ENCODE data around the gene VMO1. TPM values are rescaled to one million over a fixed set of nuclear protein-coding genes. Genes with fewer than 3 reads are reported as not detected.

Gene VMO1
- polyA plus RNA-seq, 1 donor = 0.33 TPM

DNA sequence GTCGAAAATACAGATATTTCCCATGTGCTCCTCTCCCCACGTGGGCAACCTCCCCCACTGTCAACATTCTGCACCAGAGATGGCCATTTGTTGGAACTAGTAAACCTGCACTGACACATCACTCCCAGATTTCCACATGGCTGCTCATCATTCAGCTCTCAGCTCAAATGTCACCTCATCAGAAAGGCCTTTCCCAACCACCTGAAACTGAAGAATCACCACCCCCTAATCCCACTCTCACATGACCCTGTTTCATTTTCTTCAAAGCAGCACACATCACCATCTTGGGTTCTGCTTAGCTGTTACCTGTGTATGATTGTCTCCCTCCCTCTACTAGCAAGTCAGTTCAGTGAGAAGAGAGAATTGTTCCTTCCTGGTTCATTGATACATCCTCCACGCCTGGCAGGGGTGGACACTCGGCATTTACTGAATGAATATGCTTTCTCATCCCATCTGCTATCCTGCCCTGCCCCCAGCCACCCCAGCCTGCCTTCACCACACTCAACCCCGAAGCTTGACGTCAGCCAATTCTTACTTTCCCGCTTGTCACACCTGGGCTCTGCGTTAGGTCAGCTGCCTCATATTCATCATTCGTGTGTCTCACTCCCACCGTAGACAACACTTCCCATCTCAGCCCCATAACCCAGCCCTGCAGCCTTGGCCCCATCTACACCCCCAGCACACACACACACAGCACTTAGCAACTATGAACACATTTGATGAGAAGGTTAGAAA is 14.5 kb upstream of the VMO1 start:
- DNase-seq = no peak

GRCh38 chr17:4796552-4796920 is 10.4 kb upstream of the VMO1 start:
- no peak for DNase-seq

- no peak for DNase-seq
These were observed 9.0 kb upstream of the VMO1 start for GRCh38 chr17:4795168-4795567.

GRCh38 chr17:4790705-4791088 is 4.5 kb upstream of the VMO1 start:
- no peak for DNase-seq

GRCh38 chr17:4789951-4790704 is 4.0 kb upstream of the VMO1 start:
- DNase-seq = peak; percentile 78

- no peak for DNase-seq
These were observed 3.5 kb upstream of the VMO1 start for GRCh38 chr17:4789701-4789950.

- no peak for DNase-seq
These were observed 2.9 kb upstream of the VMO1 start, which contains the start of gene GLTPD2 for GRCh38 chr17:4788807-4789700. Gene GLTPD2 (plus strand): TSS chr17:4788964. CDS start chr17:4789012, 48 bp downstream.

- DNase-seq = no peak
These were observed 2.1 kb upstream of the VMO1 start for GRCh38 chr17:4788159-4788806.

DNA sequence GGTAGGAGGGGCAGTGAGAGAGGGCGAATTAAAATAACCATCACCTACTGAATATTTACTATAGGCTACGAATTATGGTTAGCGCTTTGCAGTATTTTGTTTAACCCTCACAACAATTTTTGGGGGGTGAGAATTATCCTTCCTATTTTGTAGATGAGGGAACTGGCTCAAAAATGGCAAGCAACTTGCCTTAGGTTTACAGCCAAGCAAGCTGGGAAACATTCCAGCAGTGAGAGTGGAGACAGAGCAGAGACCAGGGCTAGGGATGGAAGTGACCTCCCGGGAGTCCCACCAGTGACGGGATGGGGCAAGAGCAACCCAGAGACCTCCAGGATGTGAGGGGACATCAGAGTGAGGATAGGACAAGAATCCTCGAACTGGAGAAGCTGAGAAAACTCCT is 352 bp upstream of the VMO1 start:
- no peak for DNase-seq

- no peak for DNase-seq
These were observed 656 bp downstream of the VMO1 start for GRCh38 chr17:4785311-4786105.

GRCh38 chr17:4782652-4783051 is 3.5 kb downstream of the VMO1 start:
- no peak for DNase-seq

GRCh38 chr17:4780325-4780955 is 5.7 kb downstream of the VMO1 start:
- no peak for DNase-seq

- DNase-seq = no peak
These were observed 8.0 kb downstream of the VMO1 start for GRCh38 chr17:4777969-4778760.

GRCh38 chr17:4772235-4772613 is 13.9 kb downstream of the VMO1 start:
- DNase-seq = no peak

- no peak for DNase-seq
These were observed 14.5 kb downstream of the VMO1 start, which contains the start of gene TM4SF5 for GRCh38 chr17:4771519-4772234. Gene TM4SF5 (plus strand): TSS chr17:4771886. CDS start chr17:4771923, 37 bp downstream.

- no peak for DNase-seq
These were observed 16.5 kb downstream of the VMO1 start for GRCh38 chr17:4769628-4770027.

- DNase-seq = no peak
These were observed 17.9 kb downstream of the VMO1 start for GRCh38 chr17:4768298-4768697.

GRCh38 chr17:4766723-4767122 is 19.4 kb downstream of the VMO1 start:
- DNase-seq = no peak

DNA sequence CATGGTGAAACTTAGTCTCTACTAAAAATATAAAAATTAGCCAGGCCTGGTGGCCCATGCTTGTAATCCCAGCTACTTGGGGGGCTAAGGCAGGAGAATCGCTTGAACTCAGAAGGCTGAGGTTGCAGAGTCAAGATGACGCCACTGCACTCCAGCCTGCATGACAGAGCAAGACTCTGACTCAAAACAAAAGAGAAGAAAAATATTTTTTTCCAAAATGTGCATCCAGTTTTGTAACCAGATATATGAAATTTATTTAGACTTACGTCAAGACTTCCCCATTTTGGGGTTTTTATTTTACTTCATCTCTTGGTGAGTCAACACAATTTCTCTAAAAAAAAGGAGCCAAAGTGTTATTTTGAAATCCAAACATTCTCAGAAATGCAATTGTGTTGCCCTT is 20.0 kb downstream of the VMO1 start:
- no peak for DNase-seq

Data from left kidney (tissue), 2 donors.